Measurements from ENCODE around the gene FOXE1.

The FOXE1 gene

GRCh38 chr9:97905228-97905627 is 52.2 kb downstream of the FOXE1 start:
- peak overlapping the region; percentile 38; the same call in 1 of the 2 replicates for H3K9ac ChIP-seq (ENCODE audit: low read depth, low read length)
- H3K79me2 ChIP-seq (ENCODE audit: insufficient read depth, low read length) = peaks cover 10% of the 10 kb centered on the region
- peaks cover 39% of the 10 kb centered on the region for H3K4me1 ChIP-seq (ENCODE audit: insufficient read depth, low read length)
- peaks cover 28% of the 10 kb centered on the region for H3K36me3 ChIP-seq (ENCODE audit: insufficient read depth, low read length)
- H3K27me3 ChIP-seq (ENCODE audit: insufficient read depth, low read length, poor library complexity) = no peaks in the 10 kb centered on the region
- peak overlapping the region; percentile 64 for H3K4me2 ChIP-seq (ENCODE audit: insufficient read depth, low read length)
- peak overlapping the region in 1 of 2 experiments; percentile 46; a peak in 2 of 4 replicates for H3K4me3 ChIP-seq (ENCODE audit: low read depth in 1 of 2, low read length in 2 of 2)
- TF ChIP-seq CTCF (IDR thresholded peaks at IDR 0.05; ENCODE audit: borderline replicate concordance, extremely low read depth, low read length, poor library complexity, severe bottlenecking) = no peak
- TF ChIP-seq EZH2 (IDR thresholded peaks at IDR 0.05; ENCODE audit: borderline replicate concordance, low read depth, low read length, severe bottlenecking) = no peak
- peak overlapping the region; percentile 69 for H3K27ac ChIP-seq (ENCODE audit: low read length)
- H2AFZ ChIP-seq (ENCODE audit: low read depth, low read length) = no peak overlapping the region
- DNase-seq = peak; percentile 71
- peak; percentile 99 for ATAC-seq (ENCODE audit: insufficient read depth, low read depth)
- peaks cover 4% of the 10 kb centered on the region; the same call in 1 of the 2 replicates for H4K20me1 ChIP-seq (ENCODE audit: insufficient read depth, low read length)
- no peaks in the 10 kb centered on the region for H3K9me3 ChIP-seq (ENCODE audit: insufficient read depth, low read length, severe bottlenecking)

Measured in DND-41 (cell line).